Epithelial cell of proximal tubule (primary cell): ENCODE results near the gene ZDHHC6. TPM values are rescaled to one million over a fixed set of nuclear protein-coding genes. Genes with fewer than 3 reads are reported as not detected.

Experiments used
- DNase-seq: peaks from one replicate; pipeline ENCODE4 v3.0.0-alpha.2; 2011; ENCODE audit warnings: low read depth
- H3K4me3 ChIP-seq: 2 replicates; pipeline ENCODE4 v1.5.1; 2011; ENCODE audit warnings: low read depth, mild to moderate bottlenecking, low read length
- CTCF ChIP-seq: conservative IDR thresholded peaks from 2 replicates; pipeline ENCODE4 v1.5.1; 2012; ENCODE audit warnings: low read depth, mild to moderate bottlenecking, low read length
- total RNA-seq: library from RNA; depleted of rRNA; stranded (reverse); fragments of >200 nt; gene quantifications from 2 replicates; pipeline ENCODE4 v1.2.3, GENCODE V29; 2015

The ZDHHC6 gene
- 17.5 and 22.1 TPM in 2 replicates for total RNA-seq

GRCh38 chr10:112446855-112447619 is at the start of gene ZDHHC6, which contains the start of gene VTI1A:
Gene ZDHHC6 (minus strand): TSS chr10:112446914. CDS start chr10:112445436, 1,478 bp downstream.
Gene VTI1A (plus strand): TSS chr10:112447215. CDS start chr10:112447374, 159 bp downstream.
- TF ChIP-seq CTCF, result peak; percentile 19
- no peak for DNase-seq
- H3K4me3 ChIP-seq, result peak within 1 kb of the TSS; percentile 99

- DNase-seq, result no peak
- TF ChIP-seq CTCF, result no peak
- H3K4me3 ChIP-seq, result no peak overlapping the region
These were observed 46.0 kb upstream of the ZDHHC6 start for GRCh38 chr10:112492736-112493135.

GRCh38 chr10:112491144-112491543 is 44.4 kb upstream of the ZDHHC6 start:
- TF ChIP-seq CTCF, result no peak
- no peak for DNase-seq
- no peak overlapping the region for H3K4me3 ChIP-seq

- TF ChIP-seq CTCF, result no peak
- no peak overlapping the region for H3K4me3 ChIP-seq
- DNase-seq, result no peak
These were observed 43.8 kb upstream of the ZDHHC6 start for GRCh38 chr10:112490545-112490944.

GRCh38 chr10:112487964-112488363 is 41.2 kb upstream of the ZDHHC6 start:
- no peak for DNase-seq
- no peak overlapping the region for H3K4me3 ChIP-seq
- TF ChIP-seq CTCF, result no peak

- DNase-seq, result no peak
- no peak for TF ChIP-seq CTCF
- H3K4me3 ChIP-seq, result no peak overlapping the region
These were observed 37.7 kb upstream of the ZDHHC6 start for GRCh38 chr10:112484399-112484798.

- H3K4me3 ChIP-seq, result no peak overlapping the region
- no peak for TF ChIP-seq CTCF
- DNase-seq, result no peak
These were observed 34.9 kb upstream of the ZDHHC6 start for GRCh38 chr10:112481602-112482001.
